Stimulated activated effector memory CD8-positive, alpha-beta T cell treated with anti-CD3 and anti-CD28 coated beads, Interleukin-12 subunit alpha, Interleukin-12 subunit beta, amount 100 ng/mL, for 72 hours (primary cell): ENCODE measurements around the gene TUBGCP6.

Source experiments
- ATAC-seq: fragments of 150-1000 bp; cut with Tn5 transposase; 2 replicates; pipeline ENCODE4 v1.10.0; 2021
- DNase-seq, 2 donors: peaks; one replicate each; pipeline ENCODE4 v3.0.0; 2021 to 2022; ENCODE audit warnings: low spot score in 2 of 2
- H3K27ac Mint-ChIP-seq: one replicate; pipeline ENCODE4 v1.8.0; 2022; ENCODE audit warnings: mild to moderate bottlenecking, mixed read lengths
- H3K36me3 Mint-ChIP-seq: one replicate; pipeline ENCODE4 v1.8.0; 2022; ENCODE audit warnings: mild to moderate bottlenecking, mixed read lengths
- H3K4me1 Mint-ChIP-seq: one replicate; pipeline ENCODE4 v1.8.0; 2022; ENCODE audit warnings: mixed read lengths
- H3K4me3 Mint-ChIP-seq: one replicate; pipeline ENCODE4 v1.8.0; 2022; ENCODE audit warnings: mild to moderate bottlenecking, mixed read lengths
- H3K9me3 Mint-ChIP-seq: one replicate; pipeline ENCODE4 v1.8.0; 2022; ENCODE audit warnings: mixed read lengths

The TUBGCP6 gene

DNA sequence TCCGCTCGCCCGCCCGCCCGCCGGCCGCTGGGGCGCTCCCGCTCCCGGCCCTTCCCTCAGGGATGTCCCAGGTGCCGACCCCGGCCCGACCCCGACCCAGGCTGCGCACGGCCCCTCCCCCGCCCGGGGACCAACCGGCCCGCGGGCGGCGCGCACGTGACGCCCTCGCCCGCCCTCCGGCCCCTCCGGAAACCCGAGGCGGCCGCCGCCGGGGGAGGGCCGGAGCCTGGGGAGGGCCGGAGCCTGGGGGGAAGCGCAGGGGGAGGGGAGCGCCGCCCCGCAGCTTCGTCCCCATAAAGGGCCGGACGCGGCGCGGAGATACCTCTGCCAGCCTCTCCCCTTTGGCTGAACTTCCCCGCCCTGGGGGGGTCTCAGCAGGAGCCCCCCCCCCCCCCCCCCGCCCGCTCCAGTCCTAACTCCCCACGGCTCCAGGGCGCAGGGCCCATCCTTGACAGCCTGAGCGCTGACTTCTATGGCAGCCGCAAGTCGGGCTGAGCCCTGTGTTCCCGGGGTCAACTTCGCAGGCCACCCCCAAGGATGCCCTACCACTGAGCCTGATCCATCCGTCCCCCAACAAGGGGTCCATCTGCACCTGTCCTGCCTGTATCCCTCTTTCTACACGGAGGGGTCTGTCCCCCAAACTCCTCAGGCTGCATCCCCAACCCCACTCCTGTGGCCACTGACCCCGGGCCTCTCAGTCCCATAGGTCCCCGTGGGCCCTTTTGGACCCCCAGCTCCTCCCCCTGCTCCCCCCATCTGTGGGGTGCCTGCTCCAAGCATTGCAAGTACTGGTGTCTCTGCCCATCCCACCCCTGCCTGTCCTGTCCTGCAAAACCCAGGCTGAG, 17.0 kb upstream of the TUBGCP6 start, which contains the start of gene MAPK12:
Gene MAPK12, minus strand, starts transcription at position 69 of the 845 bp plus-strand sequence. CDS start 174 bp downstream, outside the sequence.
- peaks cover 13% of the 10 kb centered on the region for H3K4me1 Mint-ChIP-seq
- DNase-seq (no peak), ATAC-seq (no peak)
- no peak within 1 kb of the TSS for H3K27ac Mint-ChIP-seq
- H3K9me3 Mint-ChIP-seq, result no peaks in the 10 kb centered on the region
- H3K4me3 Mint-ChIP-seq, result peak within 1 kb of the TSS; percentile 72
- peaks cover 7% of the 10 kb centered on the region for H3K36me3 Mint-ChIP-seq

DNA sequence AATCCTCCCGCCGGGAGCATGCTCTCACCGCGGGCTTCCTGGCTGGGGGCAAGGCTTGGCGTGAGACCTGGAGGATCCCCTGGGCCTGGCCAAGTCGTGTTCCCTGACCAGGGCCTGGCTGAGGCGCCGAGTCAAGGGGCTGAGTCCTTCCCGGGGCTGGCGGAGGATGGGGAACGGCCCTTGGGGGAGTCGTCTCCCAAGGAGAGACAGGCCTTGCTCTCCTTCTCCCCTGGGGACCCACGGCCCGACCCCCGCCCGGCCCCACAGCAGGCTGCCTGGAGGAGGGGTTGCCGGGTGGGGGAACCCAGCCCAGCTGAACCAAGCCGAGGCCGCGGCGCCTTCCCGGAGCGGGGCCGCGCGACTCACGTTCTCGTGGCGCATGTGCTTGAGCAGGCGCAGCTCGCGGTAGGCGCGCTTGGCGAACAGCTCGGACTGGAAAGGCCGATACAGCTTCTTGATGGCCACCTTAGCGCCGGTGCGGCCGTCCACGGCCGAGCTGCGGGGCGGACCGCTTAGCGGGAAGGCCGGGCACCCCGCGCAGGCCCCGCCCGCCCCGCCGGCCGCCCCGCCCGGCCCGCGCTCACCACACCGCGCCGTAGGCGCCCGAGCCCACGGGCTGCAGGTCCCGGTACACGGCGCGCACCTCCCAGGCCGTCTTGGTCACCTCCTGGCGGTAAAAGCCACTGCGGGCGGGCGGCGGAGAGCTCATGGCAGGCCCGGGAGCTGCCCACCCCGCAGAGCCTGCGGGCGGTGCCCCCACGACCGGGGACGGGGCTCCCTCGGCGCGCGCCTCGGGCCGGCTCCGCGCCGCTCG, 16.2 kb upstream of the TUBGCP6 start:
- DNase-seq, result peak in 1 of 2 donors; percentile 74
- peaks cover 7% of the 10 kb centered on the region for H3K36me3 Mint-ChIP-seq
- H3K9me3 Mint-ChIP-seq, result no peaks in the 10 kb centered on the region
- H3K27ac Mint-ChIP-seq, result no peak overlapping the region
- peak overlapping the region; percentile 40 for H3K4me3 Mint-ChIP-seq
- H3K4me1 Mint-ChIP-seq, result peaks cover 13% of the 10 kb centered on the region
- ATAC-seq, result peak; percentile 49

- H3K4me3 Mint-ChIP-seq, result peak overlapping the region; percentile 40
- H3K27ac Mint-ChIP-seq, result no peak overlapping the region
- ATAC-seq, result no peak
- peaks cover 13% of the 10 kb centered on the region for H3K4me1 Mint-ChIP-seq
- no peak for DNase-seq
- H3K9me3 Mint-ChIP-seq, result no peaks in the 10 kb centered on the region
- H3K36me3 Mint-ChIP-seq, result peaks cover 7% of the 10 kb centered on the region
Observed at GRCh38 chr22:50260434-50260800, 15.6 kb upstream of the TUBGCP6 start.

GRCh38 chr22:50259302-50259701, 14.5 kb upstream of the TUBGCP6 start:
- Mint-ChIP-seq H3K27ac (no peak overlapping the region), H3K4me3 (no peak overlapping the region), H3K4me1 (peaks cover 7% of the 10 kb centered on the region), H3K36me3 (no peaks in the 10 kb centered on the region), H3K9me3 (no peaks in the 10 kb centered on the region)
- DNase-seq (no peak), ATAC-seq (no peak)

GRCh38 chr22:50258361-50259292, 13.8 kb upstream of the TUBGCP6 start:
- Mint-ChIP-seq H3K36me3 (no peaks in the 10 kb centered on the region), H3K4me3 (no peak overlapping the region), H3K4me1 (peaks cover 7% of the 10 kb centered on the region), H3K27ac (no peak overlapping the region), H3K9me3 (no peaks in the 10 kb centered on the region)
- DNase-seq (no peak), ATAC-seq (no peak)

DNA sequence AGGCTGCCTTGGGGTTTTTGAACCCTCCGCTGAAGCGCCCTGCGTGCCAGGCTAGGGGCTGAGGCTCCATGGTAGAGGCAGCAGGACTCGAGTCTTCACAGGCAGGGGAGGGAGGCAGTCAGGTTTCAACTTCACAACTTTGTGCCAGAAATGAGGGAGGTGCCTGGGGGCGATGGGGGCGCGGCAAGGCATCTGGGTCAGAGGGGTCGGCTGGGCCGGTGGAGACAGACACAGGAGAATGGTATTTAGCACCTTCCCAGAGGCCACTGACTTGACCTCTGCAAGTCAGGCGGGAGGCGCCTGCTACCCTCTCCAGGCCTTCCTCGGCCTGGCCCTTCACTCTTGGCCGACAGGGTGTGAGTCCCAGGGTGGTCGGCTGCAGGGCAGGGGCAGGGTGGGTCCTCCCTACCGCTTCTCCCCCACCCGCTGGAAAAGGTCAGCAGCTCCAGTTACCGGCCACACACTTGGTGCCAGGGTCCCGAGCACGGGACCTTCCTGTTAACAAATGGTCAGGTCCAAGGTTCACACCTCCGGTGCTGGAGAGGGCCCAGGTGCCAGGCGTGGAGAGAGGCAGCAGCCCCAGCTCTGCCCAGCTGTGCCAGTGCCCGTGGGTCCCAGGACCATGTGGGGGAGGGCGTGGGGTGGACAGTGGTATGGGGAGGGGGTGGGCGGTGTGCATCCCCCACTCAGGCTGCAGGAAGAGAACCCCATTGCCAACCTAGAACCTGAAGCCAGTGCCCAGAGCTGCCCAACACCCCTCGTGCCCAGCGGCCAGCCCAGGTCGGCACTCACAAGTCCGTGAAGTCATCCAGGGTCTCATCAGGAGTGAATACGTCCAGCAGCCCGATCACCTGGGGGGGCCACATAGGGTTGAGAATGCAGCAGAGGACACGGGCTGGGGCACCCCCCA, 12.9 kb upstream of the TUBGCP6 start:
- Mint-ChIP-seq H3K9me3 (no peaks in the 10 kb centered on the region), H3K27ac (no peak overlapping the region), H3K36me3 (no peaks in the 10 kb centered on the region), H3K4me3 (no peak overlapping the region), H3K4me1 (peaks cover 7% of the 10 kb centered on the region)
- DNase-seq (no peak), ATAC-seq (no peak)

- Mint-ChIP-seq H3K4me3 (no peak overlapping the region), H3K4me1 (peaks cover 2% of the 10 kb centered on the region), H3K36me3 (no peaks in the 10 kb centered on the region), H3K9me3 (no peaks in the 10 kb centered on the region), H3K27ac (no peak overlapping the region)
- no peak for DNase-seq
- no peak for ATAC-seq
Observed at GRCh38 chr22:50257041-50257440, 12.2 kb upstream of the TUBGCP6 start.

GRCh38 chr22:50256258-50256862, 11.5 kb upstream of the TUBGCP6 start:
- Mint-ChIP-seq H3K9me3 (no peaks in the 10 kb centered on the region), H3K4me3 (no peak overlapping the region), H3K27ac (no peak overlapping the region), H3K4me1 (no peaks in the 10 kb centered on the region), H3K36me3 (no peaks in the 10 kb centered on the region)
- ATAC-seq (no peak), DNase-seq (no peak)

GRCh38 chr22:50255607-50256006, 10.8 kb upstream of the TUBGCP6 start:
- no peak overlapping the region for H3K4me3 Mint-ChIP-seq
- DNase-seq (no peak), ATAC-seq (no peak)

GRCh38 chr22:50255099-50255498, 10.3 kb upstream of the TUBGCP6 start:
- peaks cover 4% of the 10 kb centered on the region for H3K4me1 Mint-ChIP-seq
- H3K27ac Mint-ChIP-seq, result no peak overlapping the region
- DNase-seq, result no peak
- H3K9me3 Mint-ChIP-seq, result no peaks in the 10 kb centered on the region
- no peak for ATAC-seq
- no peak overlapping the region for H3K4me3 Mint-ChIP-seq
- no peaks in the 10 kb centered on the region for H3K36me3 Mint-ChIP-seq

More at GRCh38 chr22:50255607-50256006, 10.8 kb upstream of the TUBGCP6 start:
- H3K36me3 Mint-ChIP-seq, result no peaks in the 10 kb centered on the region
- no peak overlapping the region for H3K27ac Mint-ChIP-seq
- H3K9me3 Mint-ChIP-seq, result no peaks in the 10 kb centered on the region
- H3K4me1 Mint-ChIP-seq, result no peaks in the 10 kb centered on the region

GRCh38 chr22:50253941-50254340, 9.1 kb upstream of the TUBGCP6 start:
- peaks cover 6% of the 10 kb centered on the region for H3K4me1 Mint-ChIP-seq
- no peaks in the 10 kb centered on the region for H3K36me3 Mint-ChIP-seq

DNA sequence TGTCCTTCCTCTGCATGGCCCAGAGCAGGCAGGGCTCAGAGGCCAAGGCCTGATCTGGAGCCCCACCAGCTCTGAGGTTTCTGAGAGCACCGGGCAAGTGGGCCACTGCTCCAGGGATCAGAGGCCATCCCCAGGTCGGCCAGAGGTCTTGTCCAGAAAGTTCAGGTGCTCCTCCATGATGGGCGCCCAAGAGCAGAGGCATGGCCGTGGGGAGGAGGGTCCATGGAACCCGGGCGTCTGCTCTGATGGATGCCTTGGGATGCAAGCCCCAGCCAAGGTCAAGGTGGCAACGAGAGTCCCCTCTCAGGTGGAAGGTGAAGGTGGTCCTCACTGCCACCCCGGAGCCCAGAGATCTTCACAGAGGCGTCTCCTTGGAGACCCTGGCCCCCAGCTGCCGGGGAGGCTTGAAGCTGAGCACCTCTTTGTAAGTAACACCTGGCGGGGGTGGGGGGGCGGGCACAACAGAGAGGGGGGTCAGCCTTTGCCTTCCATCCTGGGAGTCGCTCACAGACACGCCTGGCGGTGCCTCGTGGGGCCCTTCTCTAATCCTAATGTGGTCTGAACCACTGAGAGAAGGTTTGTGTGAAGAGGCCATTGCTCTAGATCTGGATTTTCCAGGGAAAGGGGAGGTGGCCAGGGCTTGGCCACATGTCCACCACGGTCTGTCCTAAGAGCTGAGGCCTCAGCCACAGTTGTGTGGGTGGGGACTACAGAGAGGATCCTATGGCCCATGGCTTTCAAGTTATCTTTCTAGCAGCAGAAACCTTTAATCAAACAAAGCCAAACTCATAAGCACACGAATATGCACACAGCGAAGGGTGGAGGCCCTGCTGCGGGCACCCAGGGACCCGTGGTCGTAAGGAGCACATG, 8.5 kb upstream of the TUBGCP6 start:
- peaks cover 6% of the 10 kb centered on the region for H3K4me1 Mint-ChIP-seq
- no peak overlapping the region for H3K27ac Mint-ChIP-seq
- no peaks in the 10 kb centered on the region for H3K9me3 Mint-ChIP-seq
- no peak for ATAC-seq
- no peaks in the 10 kb centered on the region for H3K36me3 Mint-ChIP-seq
- no peak for DNase-seq
- H3K4me3 Mint-ChIP-seq, result no peak overlapping the region

More at GRCh38 chr22:50253941-50254340, 9.1 kb upstream of the TUBGCP6 start:
- ATAC-seq, result no peak
- no peak overlapping the region for H3K27ac Mint-ChIP-seq
- H3K9me3 Mint-ChIP-seq, result no peaks in the 10 kb centered on the region
- H3K4me3 Mint-ChIP-seq, result no peak overlapping the region
- DNase-seq, result no peak
